Upper lobe of right lung (tissue), 1 donor: ENCODE measurements around the gene RGS3. TPM values are rescaled to one million over a fixed set of nuclear protein-coding genes. Genes with fewer than 3 reads are reported as not detected.

Experiments
- ATAC-seq: fragments of 200-7000 bp; cut with Tn5 transposase; one replicate; pipeline ENCODE4 v1.9.1; 2020; ENCODE audit warnings: mild to moderate bottlenecking, moderate library complexity
- DNase-seq: peaks from one replicate; pipeline ENCODE4 v3.0.0-alpha.2; 2020
- H3K27ac ChIP-seq: fragments of 200-600 bp; one replicate; pipeline ENCODE4 v1.8.0; 2022
- H3K27me3 ChIP-seq: fragments of 200-600 bp; one replicate; pipeline ENCODE4 v1.8.0; 2022; ENCODE audit warnings: mild to moderate bottlenecking
- H3K36me3 ChIP-seq: fragments of 200-600 bp; one replicate; pipeline ENCODE4 v1.8.0; 2022
- H3K4me1 ChIP-seq: fragments of 200-600 bp; one replicate; pipeline ENCODE4 v1.8.0; 2022
- H3K4me3 ChIP-seq: fragments of 200-600 bp; one replicate; pipeline ENCODE4 v1.8.0; 2022; ENCODE audit warnings: mild to moderate bottlenecking
- H3K9me3 ChIP-seq: fragments of 200-600 bp; one replicate; pipeline ENCODE4 v1.8.0; 2022
- CTCF ChIP-seq: fragments of 200-600 bp; IDR thresholded peaks from one replicate; pipeline ENCODE4 v1.8.0; 2022; ENCODE audit warnings: antibody characterized with exemption
- intact Hi-C: fragments of 100-400 bp; cut with DNase I; formaldehyde crosslinking; loops from one replicate; pipeline ENCODE4 v1.11.0; 2022
- total RNA-seq: library from RNA; stranded (reverse); fragmentation: NEBNext Ultra II Directional; extraction: Animal tissue kit (Norgen Biotek cat#: 25700); gene quantifications from one replicate; pipeline ENCODE4 v1.2.1, GENCODE V29; 2021
- donor health status: DM: no; HTN: yes; CAD: no; lungs with severe emphysema.

Gene RGS3
- total RNA-seq, 1 donor from 2014 or later: 71.1 TPM

GRCh38 chr9:113474360-113475028, 11.0 kb downstream of the RGS3 start:
- no peak for TF ChIP-seq CTCF
- Histone ChIP-seq H3K27ac (no peak overlapping the region), H3K27me3 (no peaks in the 10 kb centered on the region), H3K36me3 (no peaks in the 10 kb centered on the region), H3K9me3 (no peaks in the 10 kb centered on the region), H3K4me3 (no peak overlapping the region), H3K4me1 (no peaks in the 10 kb centered on the region)
- intact Hi-C loops: no loop called here
- ATAC-seq: no peak
- no peak for DNase-seq

GRCh38 chr9:113475031-113475430, 11.5 kb downstream of the RGS3 start:
- Histone ChIP-seq H3K9me3 (no peaks in the 10 kb centered on the region), H3K4me1 (no peaks in the 10 kb centered on the region), H3K36me3 (no peaks in the 10 kb centered on the region), H3K4me3 (no peak overlapping the region), H3K27me3 (no peaks in the 10 kb centered on the region), H3K27ac (no peak overlapping the region)
- ATAC-seq: no peak
- DNase-seq: no peak
- intact Hi-C loops: no loop called here
- no peak for TF ChIP-seq CTCF

- H3K4me1 ChIP-seq: no peaks in the 10 kb centered on the region
- DNase-seq (no peak), ATAC-seq (no peak)
- intact Hi-C loops: no loop called here
- no peaks in the 10 kb centered on the region for H3K36me3 ChIP-seq
- H3K27me3 ChIP-seq: no peaks in the 10 kb centered on the region
- no peak overlapping the region for H3K4me3 ChIP-seq
- no peak overlapping the region for H3K27ac ChIP-seq
- no peak for TF ChIP-seq CTCF
- no peaks in the 10 kb centered on the region for H3K9me3 ChIP-seq
Measured at GRCh38 chr9:113475992-113476391, 12.5 kb downstream of the RGS3 start.

GRCh38 chr9:113476511-113476916, 13.0 kb downstream of the RGS3 start:
- no peaks in the 10 kb centered on the region for H3K27me3 ChIP-seq
- no peaks in the 10 kb centered on the region for H3K4me1 ChIP-seq
- DNase-seq (no peak), ATAC-seq (no peak)
- H3K36me3 ChIP-seq: no peaks in the 10 kb centered on the region
- H3K27ac ChIP-seq: no peak overlapping the region
- no peak overlapping the region for H3K4me3 ChIP-seq
- no peaks in the 10 kb centered on the region for H3K9me3 ChIP-seq
- intact Hi-C loops: no loop called here
- TF ChIP-seq CTCF: no peak

DNA sequence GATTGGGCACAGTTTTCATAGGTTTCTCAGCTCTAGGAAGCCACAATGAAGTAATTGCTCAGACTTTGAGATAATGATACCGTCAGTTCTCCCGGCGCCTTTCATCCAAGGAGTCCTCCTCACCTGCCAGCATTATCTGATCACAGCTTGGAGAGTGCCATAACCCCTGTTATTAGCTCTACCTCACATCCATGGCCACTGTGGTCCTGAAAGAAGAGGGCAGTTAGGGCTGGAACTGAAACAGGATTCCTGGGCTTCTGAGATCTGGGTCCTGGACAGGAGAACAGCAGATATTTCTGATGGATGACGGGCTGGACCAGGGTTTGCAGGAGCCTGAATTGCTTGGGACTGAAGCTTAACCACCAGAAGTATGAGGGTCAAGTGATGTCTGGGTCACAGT, 13.5 kb downstream of the RGS3 start:
- no peaks in the 10 kb centered on the region for H3K4me1 ChIP-seq
- H3K36me3 ChIP-seq: no peaks in the 10 kb centered on the region
- no peak for DNase-seq
- no peaks in the 10 kb centered on the region for H3K27me3 ChIP-seq
- H3K4me3 ChIP-seq: no peak overlapping the region
- H3K27ac ChIP-seq: no peak overlapping the region
- intact Hi-C loops: no loop called here
- no peak for TF ChIP-seq CTCF
- H3K9me3 ChIP-seq: no peaks in the 10 kb centered on the region
- ATAC-seq: no peak

DNA sequence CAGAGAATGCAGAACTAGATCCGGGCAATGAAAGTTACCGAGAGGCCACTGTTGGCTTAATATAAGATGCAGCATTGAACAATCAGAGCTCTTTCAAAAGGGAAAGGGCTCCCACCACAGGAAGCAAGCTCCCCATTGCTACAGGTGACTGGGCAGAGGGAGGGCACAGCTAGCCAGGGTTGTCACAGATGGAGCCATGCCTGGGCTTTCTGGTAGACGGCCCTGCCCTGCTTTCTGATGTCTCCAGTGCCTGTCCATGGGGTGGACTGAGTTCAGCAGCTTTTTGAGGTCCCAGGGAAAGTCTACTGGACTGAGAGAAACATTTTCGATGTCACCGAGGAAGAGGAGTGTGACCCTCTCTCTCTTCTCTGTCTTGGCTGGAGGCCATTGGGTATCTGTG, 14.1 kb downstream of the RGS3 start:
- H3K4me3 ChIP-seq: no peak overlapping the region
- H3K27ac ChIP-seq: no peak overlapping the region
- intact Hi-C loops: no loop called here
- no peaks in the 10 kb centered on the region for H3K36me3 ChIP-seq
- no peaks in the 10 kb centered on the region for H3K4me1 ChIP-seq
- ATAC-seq (no peak), DNase-seq (no peak)
- no peaks in the 10 kb centered on the region for H3K9me3 ChIP-seq
- no peak for TF ChIP-seq CTCF
- H3K27me3 ChIP-seq: no peaks in the 10 kb centered on the region
